Measurements from ENCODE around the gene SECISBP2.

- no peak for TF ChIP-seq CTCF (IDR thresholded peaks at IDR 0.05)
- no peak for TF ChIP-seq POLR2A (IDR thresholded peaks at IDR 0.05)
Measured at GRCh38 chr9:89382026-89382986, 64.0 kb downstream of the SECISBP2 start.

Measured in body of pancreas (tissue), 4 donors.